ENCODE measurements around the gene ADORA2A.

ADORA2A gene

DNA sequence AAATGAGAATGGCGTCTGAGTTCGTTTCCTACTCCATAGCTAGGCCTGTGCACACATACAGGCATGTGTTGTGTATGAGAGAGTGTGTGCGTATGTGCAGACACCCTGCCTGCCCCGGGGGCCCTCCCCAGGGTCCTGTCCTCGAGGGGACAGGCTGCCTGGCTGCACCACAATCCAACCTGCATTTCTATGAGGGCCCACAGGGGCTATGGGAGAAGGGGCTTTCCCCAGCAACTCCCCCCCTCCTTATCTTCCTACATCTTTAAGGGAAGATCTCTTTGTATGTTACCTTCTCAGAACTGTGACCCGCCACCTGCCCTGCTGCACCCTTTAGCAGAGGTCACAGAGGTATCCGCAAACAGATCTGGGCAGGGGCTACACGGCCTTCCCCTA, 14.9 kb downstream of the ADORA2A start:
- TF ChIP-seq, protein P1, sequence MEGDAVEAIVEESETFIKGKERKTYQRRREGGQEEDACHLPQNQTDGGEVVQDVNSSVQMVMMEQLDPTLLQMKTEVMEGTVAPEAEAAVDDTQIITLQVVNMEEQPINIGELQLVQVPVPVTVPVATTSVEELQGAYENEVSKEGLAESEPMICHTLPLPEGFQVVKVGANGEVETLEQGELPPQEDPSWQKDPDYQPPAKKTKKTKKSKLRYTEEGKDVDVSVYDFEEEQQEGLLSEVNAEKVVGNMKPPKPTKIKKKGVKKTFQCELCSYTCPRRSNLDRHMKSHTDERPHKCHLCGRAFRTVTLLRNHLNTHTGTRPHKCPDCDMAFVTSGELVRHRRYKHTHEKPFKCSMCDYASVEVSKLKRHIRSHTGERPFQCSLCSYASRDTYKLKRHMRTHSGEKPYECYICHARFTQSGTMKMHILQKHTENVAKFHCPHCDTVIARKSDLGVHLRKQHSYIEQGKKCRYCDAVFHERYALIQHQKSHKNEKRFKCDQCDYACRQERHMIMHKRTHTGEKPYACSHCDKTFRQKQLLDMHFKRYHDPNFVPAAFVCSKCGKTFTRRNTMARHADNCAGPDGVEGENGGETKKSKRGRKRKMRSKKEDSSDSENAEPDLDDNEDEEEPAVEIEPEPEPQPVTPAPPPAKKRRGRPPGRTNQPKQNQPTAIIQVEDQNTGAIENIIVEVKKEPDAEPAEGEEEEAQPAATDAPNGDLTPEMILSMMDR (conservative IDR thresholded peaks at IDR 0.05): no peak
- no peak overlapping the region for H3K27ac ChIP-seq

DNA sequence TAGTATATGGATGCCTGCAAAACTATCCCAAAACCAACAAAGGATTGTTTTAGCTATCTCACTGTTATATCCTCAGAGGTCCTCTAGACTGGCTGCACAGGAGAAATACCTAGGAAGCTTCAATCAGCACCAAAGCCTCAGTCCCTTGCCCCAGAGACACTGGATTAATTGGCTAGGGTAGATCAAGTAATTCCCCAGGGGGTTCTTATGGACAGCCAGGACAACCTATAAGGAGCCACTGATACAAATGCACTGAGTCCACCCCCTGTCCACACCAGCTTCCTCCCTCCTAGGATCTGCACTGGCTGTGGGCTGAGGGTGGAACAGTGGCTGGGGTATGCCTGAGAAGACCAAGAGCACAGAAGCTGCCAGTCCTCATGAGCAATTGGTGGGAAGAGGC, 16.3 kb downstream of the ADORA2A start:
- TF ChIP-seq, protein P1 (conservative IDR thresholded peaks at IDR 0.05): no peak
- no peak overlapping the region for H3K27ac ChIP-seq

DNA sequence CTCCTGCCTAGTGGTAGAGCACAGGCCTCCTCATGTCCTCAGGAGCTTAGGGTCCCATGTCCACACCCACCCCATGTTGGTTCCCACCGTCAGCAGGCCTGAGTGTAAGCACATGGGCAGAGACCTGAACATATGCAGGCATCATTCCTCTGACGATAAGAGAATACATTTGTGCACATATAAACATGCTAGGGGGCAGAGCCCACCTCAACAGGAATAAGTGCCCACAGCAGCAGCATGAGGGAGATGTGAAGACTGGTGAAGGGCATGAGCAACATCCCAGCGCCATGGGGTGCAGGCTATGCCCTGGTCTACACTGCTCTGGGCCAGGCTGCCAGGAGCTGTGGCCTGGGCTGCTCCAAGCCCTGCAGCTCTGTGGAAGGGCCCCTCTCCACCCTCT, 16.9 kb downstream of the ADORA2A start:
- TF ChIP-seq, protein P1 (conservative IDR thresholded peaks at IDR 0.05): no peak

DNA sequence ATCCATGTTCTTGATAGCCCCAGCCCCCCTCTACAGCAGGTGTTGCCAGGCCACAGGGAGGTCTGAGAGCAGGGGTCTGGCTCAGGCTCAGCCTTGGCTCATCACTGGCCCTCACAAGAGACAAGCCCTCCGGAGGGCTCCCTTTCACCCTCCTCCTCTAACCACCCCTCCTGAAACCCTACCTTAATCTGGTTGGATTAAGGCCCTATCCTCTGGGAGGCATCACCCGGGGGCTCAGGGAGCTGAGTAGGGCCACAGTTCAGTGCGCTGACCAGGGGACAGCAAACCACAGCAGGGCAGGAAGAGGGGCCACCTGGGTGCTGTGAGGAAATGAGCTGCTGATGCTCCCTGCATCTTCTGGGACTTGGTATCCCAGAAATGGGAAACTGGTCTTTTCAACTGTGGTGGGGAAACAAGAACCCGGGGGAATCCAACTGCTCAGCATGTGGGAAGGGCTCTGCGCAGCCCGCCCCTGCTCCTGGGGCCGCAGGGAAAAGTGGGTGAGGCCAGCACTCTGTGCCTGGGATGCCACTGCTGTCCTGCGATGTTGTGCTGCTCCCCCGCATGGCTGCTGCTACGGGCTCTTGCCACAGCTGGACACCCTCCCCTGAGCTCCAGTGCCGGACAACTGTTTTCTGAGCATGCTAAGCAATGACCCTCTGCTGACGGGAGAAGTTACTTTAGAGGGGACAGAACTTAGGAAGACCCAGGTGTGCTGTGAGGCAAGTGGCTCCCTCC, 17.5 kb downstream of the ADORA2A start:
- no peak overlapping the region for H3K27ac ChIP-seq
- TF ChIP-seq, protein P1 (conservative IDR thresholded peaks at IDR 0.05): no peak

More for the DNA sequence above, 16.9 kb downstream of the ADORA2A start:
- no peak overlapping the region for H3K27ac ChIP-seq

DNA sequence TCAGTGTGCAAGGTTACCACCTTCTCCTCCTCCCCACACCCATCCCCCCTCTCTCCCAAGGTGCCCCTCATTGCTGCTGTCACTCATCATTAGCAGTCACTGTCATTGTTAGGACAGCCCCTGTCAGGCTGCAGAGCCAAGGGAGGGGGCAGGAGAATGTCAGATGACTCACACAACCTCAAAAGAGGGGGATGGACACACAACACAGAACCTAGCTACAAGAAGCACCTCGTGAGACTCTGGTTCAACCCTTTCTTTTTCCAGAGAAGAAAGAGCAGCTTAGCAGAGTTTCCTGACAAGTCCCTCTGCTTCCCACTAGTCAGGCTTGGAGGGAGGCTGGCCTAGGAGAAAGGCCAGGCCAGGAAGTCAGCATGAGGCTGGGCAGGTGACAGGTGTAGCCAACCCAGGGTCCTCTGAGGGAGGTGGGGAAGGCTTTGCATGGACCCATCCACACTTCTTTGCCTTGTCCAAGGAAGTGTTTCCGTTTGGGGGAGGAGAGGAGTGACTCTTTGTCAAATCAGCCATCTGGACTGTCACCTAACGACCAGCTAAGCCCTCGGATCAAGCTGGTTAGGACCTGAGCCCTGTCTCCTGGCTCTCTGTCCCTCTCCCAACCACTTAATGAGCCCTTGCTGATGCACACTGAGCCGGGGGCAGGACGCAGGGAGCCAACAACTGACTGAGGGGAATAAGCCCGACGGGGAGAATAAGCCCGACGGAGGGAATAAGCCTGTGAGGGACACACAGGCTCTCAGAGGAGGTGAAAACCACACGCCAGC, 18.3 kb downstream of the ADORA2A start:
- H3K27ac ChIP-seq: no peak overlapping the region
- TF ChIP-seq, protein P1 (conservative IDR thresholded peaks at IDR 0.05): no peak

DNA sequence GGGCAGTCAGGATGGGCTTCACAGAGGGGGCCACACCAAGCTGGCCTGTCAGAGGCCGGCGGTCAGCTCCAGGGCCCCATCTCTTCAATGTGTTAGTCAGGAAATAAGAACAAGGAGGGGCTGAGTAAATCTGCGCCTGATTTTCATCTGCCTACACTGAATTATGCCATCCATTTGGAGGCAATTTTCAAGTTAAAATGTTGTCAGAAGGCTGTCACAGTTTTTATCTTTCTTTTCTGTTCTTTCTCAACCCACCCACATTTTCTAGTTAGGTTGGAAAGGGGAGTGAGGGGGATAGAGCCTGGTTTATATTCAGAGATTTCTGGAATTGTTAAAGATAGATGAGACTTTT, 18.8 kb downstream of the ADORA2A start:
- TF ChIP-seq, protein P1 (conservative IDR thresholded peaks at IDR 0.05): no peak
- H3K27ac ChIP-seq: no peak overlapping the region

DNA sequence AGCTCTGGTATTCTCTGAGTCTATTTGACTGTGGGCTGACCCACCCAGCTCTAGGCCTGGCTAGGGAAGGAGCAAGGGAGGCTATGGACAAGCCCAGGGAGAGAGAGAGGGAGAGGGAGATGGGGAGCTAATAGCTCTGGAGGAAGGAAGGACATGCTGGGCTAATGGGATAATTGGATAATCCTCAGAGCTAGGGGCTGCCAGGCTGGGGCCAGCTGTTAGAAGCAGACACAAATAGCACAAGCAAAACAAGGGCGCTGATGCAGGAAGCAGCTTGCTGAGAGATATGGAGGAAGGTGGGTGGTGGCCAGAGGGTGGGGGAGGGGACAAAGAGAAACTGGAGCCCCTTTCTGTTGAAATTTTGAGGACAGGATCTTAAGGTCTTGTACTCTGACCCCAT, 23.2 kb downstream of the ADORA2A start:
- TF ChIP-seq, protein P1 (conservative IDR thresholded peaks at IDR 0.05): no peak
- no peak overlapping the region for H3K27ac ChIP-seq

Data from VCaP (cell line).